Parathyroid adenoma (tissue), 2 donors: ENCODE data around the gene GEMIN4.

Experiments
- H2AFZ ChIP-seq: fragments of 300-600 bp; sonication (generic); one replicate; pipeline ENCODE4 v1.7.0; 2017; ENCODE audit warnings: antibody characterized with exemption, mild to moderate bottlenecking
- H3K27ac ChIP-seq: fragments of 300-600 bp; sonication (generic); one replicate; pipeline ENCODE4 v1.7.0; 2017
- H3K27me3 ChIP-seq: fragments of 300-600 bp; sonication (generic); one replicate; pipeline ENCODE4 v1.7.0; 2017; ENCODE audit warnings: low read length; ENCODE audit not compliant: control insufficient read depth, insufficient read depth
- H3K36me3 ChIP-seq: fragments of 300-600 bp; sonication (generic); one replicate; pipeline ENCODE4 v1.7.0; 2017; ENCODE audit warnings: low read length; ENCODE audit not compliant: control insufficient read depth, insufficient read depth
- H3K4me1 ChIP-seq: fragments of 300-600 bp; sonication (generic); one replicate; pipeline ENCODE4 v1.7.0; 2017; ENCODE audit warnings: control low read depth
- H3K4me2 ChIP-seq: fragments of 300-600 bp; sonication (generic); one replicate; pipeline ENCODE4 v1.7.0; 2017; ENCODE audit warnings: low read length
- H3K4me3 ChIP-seq: fragments of 300-600 bp; sonication (generic); one replicate; pipeline ENCODE4 v1.7.0; 2017; ENCODE audit warnings: low read depth, low read length
- H3K79me2 ChIP-seq: fragments of 300-600 bp; sonication (generic); one replicate; pipeline ENCODE4 v1.7.0; 2017; ENCODE audit warnings: control low read depth
- H3K9ac ChIP-seq: fragments of 300-600 bp; sonication (generic); one replicate; pipeline ENCODE4 v1.7.0; 2017; ENCODE audit warnings: mild to moderate bottlenecking
- H3K9me3 ChIP-seq: fragments of 300-600 bp; sonication (generic); one replicate; pipeline ENCODE4 v1.7.0; 2017; ENCODE audit warnings: low read length; ENCODE audit not compliant: control insufficient read depth
- CTCF ChIP-seq: fragments of 300-600 bp; sonication (generic); IDR thresholded peaks from one replicate; pipeline ENCODE4 v1.7.0; 2017; ENCODE audit warnings: antibody characterized with exemption, mild to moderate bottlenecking
- donor health status: primary hyperparathyroidism.

GEMIN4 gene

DNA sequence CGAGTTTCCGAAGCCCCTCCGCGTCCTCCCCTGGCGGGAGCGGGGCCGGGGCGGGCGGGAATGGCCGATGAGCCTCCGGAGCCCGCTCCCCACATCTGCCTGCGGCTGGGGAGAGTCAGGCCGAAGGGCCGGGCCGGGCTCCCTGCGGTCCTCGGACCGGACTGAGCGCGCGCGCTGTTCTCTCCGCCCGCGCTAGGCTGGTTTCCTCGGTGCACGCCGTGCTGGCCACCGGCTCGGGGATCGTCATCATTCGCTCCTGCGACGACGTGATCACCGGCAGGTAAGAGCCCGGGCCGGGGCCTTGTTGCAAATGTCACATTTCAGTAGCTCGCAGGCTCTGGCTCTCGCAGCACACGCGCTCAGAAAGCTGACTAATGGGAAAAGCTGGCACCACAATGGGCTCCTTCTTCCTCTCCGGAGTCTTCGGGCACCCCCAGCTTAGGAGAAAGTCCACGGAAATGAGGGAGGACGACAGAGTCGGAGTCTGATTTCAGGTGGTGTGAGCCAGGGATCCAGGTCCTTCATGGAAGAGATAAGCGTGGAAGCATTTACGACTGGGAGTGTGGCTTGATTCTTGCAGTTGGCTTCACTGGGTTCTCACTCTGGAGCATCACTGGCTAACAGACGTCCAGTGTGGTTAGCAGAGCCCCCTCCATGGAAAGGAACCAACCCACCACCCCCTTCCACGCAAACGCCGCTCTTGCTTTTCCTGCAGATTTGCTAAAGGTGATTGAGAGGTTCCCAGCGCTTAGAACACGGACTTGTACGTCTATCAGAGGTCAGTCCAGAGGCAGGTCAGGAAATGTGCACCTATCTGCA is 19.0 kb downstream of the GEMIN4 start:
- Histone ChIP-seq H3K4me1 (peaks cover 4% of the 10 kb centered on the region), H3K27me3 (no peaks in the 10 kb centered on the region), H3K27ac (no peak overlapping the region), H3K36me3 (no peaks in the 10 kb centered on the region), H3K4me3 (peak overlapping the region; percentile 42), H3K79me2 (no peaks in the 10 kb centered on the region), H3K9me3 (no peaks in the 10 kb centered on the region), H3K4me2 (peak overlapping the region; percentile 66), H2AFZ (peak overlapping the region; percentile 65), H3K9ac (no peak overlapping the region)
- no peak for TF ChIP-seq CTCF

GRCh38 chr17:732067-732901 is 19.8 kb downstream of the GEMIN4 start, which contains the start of gene TLCD3A:
TLCD3A (plus strand) TSS chr17:732596; CDS start chr17:732648, 52 bp downstream.
- no peak for TF ChIP-seq CTCF
- Histone ChIP-seq H3K9ac (peak within 1 kb of the TSS; percentile 61), H3K9me3 (no peaks in the 10 kb centered on the region), H2AFZ (peak within 1 kb of the TSS; percentile 98), H3K36me3 (no peaks in the 10 kb centered on the region), H3K27me3 (no peaks in the 10 kb centered on the region), H3K4me1 (peaks cover 4% of the 10 kb centered on the region), H3K79me2 (no peaks in the 10 kb centered on the region), H3K4me3 (peak within 1 kb of the TSS; percentile 59), H3K27ac (peak within 1 kb of the TSS; percentile 15), H3K4me2 (peak within 1 kb of the TSS; percentile 85)

DNA sequence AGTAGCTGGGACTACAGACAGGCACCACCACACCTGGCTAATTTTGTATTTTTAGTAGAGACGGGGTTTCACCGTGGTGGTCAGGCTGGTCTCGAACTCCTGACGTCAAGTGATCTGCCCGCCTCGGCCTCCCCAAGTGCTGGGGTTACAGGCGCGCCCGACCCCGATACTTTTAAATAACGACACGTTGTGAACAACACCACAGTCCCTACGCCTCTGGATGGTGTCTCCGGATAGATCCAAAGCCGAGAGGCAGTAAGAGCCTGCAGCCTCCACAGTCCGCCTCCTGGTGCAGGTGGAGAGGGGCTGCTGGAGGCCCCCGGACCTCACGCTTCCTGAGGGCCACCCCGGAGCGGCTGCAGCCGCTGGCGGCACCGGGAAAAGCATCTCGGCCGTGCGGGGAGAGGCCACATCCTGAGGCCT is 20.4 kb downstream of the GEMIN4 start:
- Histone ChIP-seq H3K79me2 (no peaks in the 10 kb centered on the region), H3K9ac (peak overlapping the region; percentile 61), H3K36me3 (no peaks in the 10 kb centered on the region), H3K4me2 (peak overlapping the region; percentile 85), H3K9me3 (no peaks in the 10 kb centered on the region), H2AFZ (peak overlapping the region; percentile 98), H3K27me3 (no peaks in the 10 kb centered on the region), H3K4me1 (peaks cover 4% of the 10 kb centered on the region), H3K27ac (peak overlapping the region; percentile 15), H3K4me3 (peak overlapping the region; percentile 59)
- TF ChIP-seq CTCF, result no peak

DNA sequence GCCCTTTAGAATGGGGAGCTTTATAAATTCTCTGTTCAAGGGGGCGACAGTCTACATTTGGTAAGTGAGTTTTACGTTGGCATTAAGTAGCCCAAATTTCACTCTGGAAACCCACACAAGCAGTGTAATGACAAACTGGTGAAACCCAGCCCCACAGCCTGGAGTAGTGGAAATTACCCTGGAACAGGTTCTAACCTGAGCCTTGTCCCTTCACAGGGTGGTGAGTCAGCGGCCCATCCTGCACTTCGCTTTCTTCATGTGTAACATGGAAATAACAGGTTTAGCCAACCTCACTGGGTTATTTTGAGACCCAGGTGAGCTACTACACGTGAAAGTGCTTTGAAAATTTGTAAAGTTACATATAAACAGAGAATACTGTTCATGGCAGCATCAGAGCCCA is 23.2 kb downstream of the GEMIN4 start:
- Histone ChIP-seq H3K79me2 (no peaks in the 10 kb centered on the region), H2AFZ (no peak overlapping the region), H3K4me2 (no peak overlapping the region), H3K9me3 (no peaks in the 10 kb centered on the region), H3K9ac (no peak overlapping the region), H3K27me3 (no peaks in the 10 kb centered on the region), H3K36me3 (no peaks in the 10 kb centered on the region), H3K4me3 (no peak overlapping the region), H3K27ac (no peak overlapping the region), H3K4me1 (peaks cover 4% of the 10 kb centered on the region)
- no peak for TF ChIP-seq CTCF
